Thyroid gland (tissue), 4 donors: Measurements from ENCODE around the gene SLC44A1.

ENCODE experiments used
- POLR2A ChIP-seq, 2 donors: fragments of 450-650 bp; IDR thresholded peaks; one replicate each; pipeline ENCODE4 v1.6.1; 2017; ENCODE audit warnings: antibody characterized with exemption in 2 of 2, mild to moderate bottlenecking in 2 of 2, moderate library complexity in 1 of 2
- TF ChIP-seq, protein P1 (sequence below), 6 experiments: fragments of 200-600 bp in 3 of 6; fragments of 450-650 bp in 3 of 6; sonication (generic) in 3 of 6; IDR thresholded peaks; one replicate each; pipeline ENCODE4 v1.5.1; 2016 to 2019; ENCODE audit warnings: antibody characterized with exemption in 6 of 6, mild to moderate bottlenecking in 2 of 6, inconsistent platforms in 1 of 6, moderate library complexity in 1 of 6

DNA sequence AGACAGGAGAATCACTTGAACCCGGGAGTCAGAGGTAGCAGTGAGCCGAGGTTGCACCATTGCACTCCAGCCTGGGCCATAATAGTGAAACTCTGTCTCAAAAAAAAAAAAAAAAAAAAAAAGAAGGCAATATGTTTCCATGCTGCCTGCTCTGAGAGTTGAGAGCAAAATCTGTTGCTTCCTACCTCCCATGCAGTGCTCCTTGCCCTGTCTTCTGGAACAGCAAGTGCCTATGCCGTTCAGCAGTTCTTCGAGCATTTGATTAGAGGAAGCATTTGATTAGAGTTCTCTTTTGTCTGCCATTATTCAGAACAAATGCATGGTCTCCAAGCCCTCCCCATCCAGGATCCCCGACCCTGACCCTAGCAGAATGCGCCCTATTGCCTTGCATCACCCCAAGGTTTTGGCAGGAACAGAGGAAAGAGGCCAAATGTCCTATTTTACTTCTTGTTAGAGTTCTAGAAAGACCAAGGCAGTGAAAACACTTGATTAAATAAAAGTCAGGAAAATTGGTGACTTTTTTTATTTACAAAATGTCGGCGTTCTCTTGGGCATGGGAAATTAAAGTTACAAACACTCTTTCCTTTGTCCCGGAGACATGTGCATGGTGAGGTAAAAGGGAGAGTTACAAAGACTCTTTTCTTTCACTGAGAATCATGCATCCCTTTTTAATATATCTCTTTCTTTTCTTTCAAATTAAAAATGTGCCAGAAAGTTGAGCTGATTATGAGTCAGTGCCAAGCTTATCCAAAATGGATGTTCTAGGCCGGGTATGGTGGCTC is 175.6 kb downstream of the SLC44A1 start:
- no peak for TF ChIP-seq POLR2A (IDR thresholded peaks at IDR 0.05)
- TF ChIP-seq, protein P1, sequence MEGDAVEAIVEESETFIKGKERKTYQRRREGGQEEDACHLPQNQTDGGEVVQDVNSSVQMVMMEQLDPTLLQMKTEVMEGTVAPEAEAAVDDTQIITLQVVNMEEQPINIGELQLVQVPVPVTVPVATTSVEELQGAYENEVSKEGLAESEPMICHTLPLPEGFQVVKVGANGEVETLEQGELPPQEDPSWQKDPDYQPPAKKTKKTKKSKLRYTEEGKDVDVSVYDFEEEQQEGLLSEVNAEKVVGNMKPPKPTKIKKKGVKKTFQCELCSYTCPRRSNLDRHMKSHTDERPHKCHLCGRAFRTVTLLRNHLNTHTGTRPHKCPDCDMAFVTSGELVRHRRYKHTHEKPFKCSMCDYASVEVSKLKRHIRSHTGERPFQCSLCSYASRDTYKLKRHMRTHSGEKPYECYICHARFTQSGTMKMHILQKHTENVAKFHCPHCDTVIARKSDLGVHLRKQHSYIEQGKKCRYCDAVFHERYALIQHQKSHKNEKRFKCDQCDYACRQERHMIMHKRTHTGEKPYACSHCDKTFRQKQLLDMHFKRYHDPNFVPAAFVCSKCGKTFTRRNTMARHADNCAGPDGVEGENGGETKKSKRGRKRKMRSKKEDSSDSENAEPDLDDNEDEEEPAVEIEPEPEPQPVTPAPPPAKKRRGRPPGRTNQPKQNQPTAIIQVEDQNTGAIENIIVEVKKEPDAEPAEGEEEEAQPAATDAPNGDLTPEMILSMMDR (IDR thresholded peaks at IDR 0.05): no peak
